Endothelial cell of umbilical vein (primary cell): ENCODE results near the gene UNC45A. TPM values are rescaled to one million over a fixed set of nuclear protein-coding genes. Genes with fewer than 3 reads are reported as not detected.

Experiments
- BruUV-seq: library from RNA; stranded (reverse); fragments of 400-500 nt; replicated peaks from 2 replicates; lab custom pipeline; 2021; lab: Mats Ljungman, UMichigan
- CTCF ChIA-PET: fragments of 300-600, 350-600 bp; sonication (Branson Sonifier 250); formaldehyde crosslinking; loops from one replicate; lab custom pipeline; 2021; ENCODE audit warnings: antibody characterized with exemption, inconsistent platforms; lab: Charles Lee
- POLR2A ChIA-PET: fragments of 300-600, 350-600 bp; sonication (Branson Sonifier 250); formaldehyde crosslinking; loops from one replicate; lab custom pipeline; 2021; ENCODE audit warnings: antibody characterized with exemption, inconsistent platforms; lab: Charles Lee
- DNase-seq: peaks from one replicate; pipeline ENCODE4 v3.0.0-alpha.2; 2011; ENCODE audit warnings: low read depth, low spot score
- FAIRE-seq: peaks from 2 replicates; lab custom pipeline; 2011; peaks lifted over from hg19 to GRCh38; lab: Jason Lieb, UNC
- H2AFZ ChIP-seq: 2 replicates; pipeline ENCODE4 v1.6.0; 2012; ENCODE audit warnings: low read depth, low read length, control low read depth, inconsistent platforms
- H3K27ac ChIP-seq: 2 replicates; pipeline ENCODE4 v1.5.1; 2011; ENCODE audit warnings: low read depth, mild to moderate bottlenecking, control low read depth, low read length, moderate library complexity; ENCODE audit not compliant: insufficient read depth
- H3K27me3 ChIP-seq, 2 experiments: 2 replicates each; pipeline versions ENCODE4 v1.6.0 to v1.6.1; 2011; ENCODE audit warnings: low read length in 2 of 2, mixed read lengths in 1 of 2; ENCODE audit not compliant: control insufficient read depth in 2 of 2, insufficient read depth in 2 of 2
- H3K36me3 ChIP-seq, 2 experiments: 2 replicates in 1 of 2; 3 replicates in 1 of 2; pipeline ENCODE4 v1.5.1; 2011; ENCODE audit warnings: low read length in 2 of 2, mild to moderate bottlenecking in 1 of 2, moderate library complexity in 1 of 2; ENCODE audit not compliant: control insufficient read depth in 2 of 2, insufficient read depth in 2 of 2; ENCODE audit errors: extremely low read depth in 1 of 2
- H3K4me1 ChIP-seq: 3 replicates; pipeline ENCODE4 v1.5.1; 2011; ENCODE audit warnings: mild to moderate bottlenecking, low read length; ENCODE audit not compliant: control insufficient read depth, insufficient read depth; ENCODE audit errors: extremely low read depth
- H3K4me2 ChIP-seq: 2 replicates; pipeline ENCODE4 v1.6.1; 2011; ENCODE audit warnings: low read length, control low read depth, mixed read lengths; ENCODE audit not compliant: insufficient read depth
- H3K4me3 ChIP-seq, 3 experiments: fragments of 200-600 bp in 1 of 3; sonication (generic), shearing (Covaris generic) in 1 of 3; replicated peaks in 1 of 3; 2 replicates each; pipeline ENCODE4 v1.5.1; 2011 to 2016; ENCODE audit warnings: control low read depth in 3 of 3, low read length in 3 of 3, mild to moderate bottlenecking in 2 of 3, inconsistent platforms in 1 of 3, low read depth in 1 of 3, moderate library complexity in 1 of 3; ENCODE audit not compliant: insufficient read depth in 1 of 3
- H3K79me2 ChIP-seq: 2 replicates; pipeline ENCODE4 v1.6.0; 2012; ENCODE audit warnings: low read length, inconsistent platforms; ENCODE audit not compliant: control insufficient read depth, insufficient read depth
- H3K9ac ChIP-seq: replicated peaks from 2 replicates; pipeline ENCODE3; 2011; ENCODE audit warnings: low read length, control low read depth; ENCODE audit not compliant: insufficient read depth; ENCODE audit errors: extremely low read depth
- H3K9me1 ChIP-seq: replicated peaks from 3 replicates; pipeline ENCODE4 v1.6.0; 2011; ENCODE audit warnings: mild to moderate bottlenecking, low read length; ENCODE audit not compliant: control insufficient read depth, insufficient read depth; ENCODE audit errors: extremely low read depth
- H3K9me3 ChIP-seq: replicated peaks from 2 replicates; pipeline ENCODE4 v1.5.1; 2012; ENCODE audit warnings: low read length, inconsistent platforms; ENCODE audit not compliant: control insufficient read depth, insufficient read depth
- H4K20me1 ChIP-seq: replicated peaks from 2 replicates; pipeline ENCODE3; 2011; ENCODE audit warnings: mild to moderate bottlenecking, low read length; ENCODE audit not compliant: control insufficient read depth, insufficient read depth; ENCODE audit errors: extremely low read depth
- EZH2 ChIP-seq: IDR thresholded peaks from 2 replicates; pipeline ENCODE4 v1.6.1; 2012; ENCODE audit warnings: borderline replicate concordance, low read depth, mild to moderate bottlenecking, moderate library complexity, low read length, inconsistent platforms; ENCODE audit not compliant: severe bottlenecking
- FOS ChIP-seq: IDR thresholded peaks from 2 replicates; pipeline ENCODE4 v1.6.1; 2011; ENCODE audit warnings: mild to moderate bottlenecking, low read length, moderate library complexity, borderline replicate concordance; ENCODE audit not compliant: insufficient read depth
- GATA2 ChIP-seq: IDR thresholded peaks from 2 replicates; pipeline ENCODE4 v1.7.0; 2011; ENCODE audit warnings: low read depth, mild to moderate bottlenecking, moderate library complexity, mixed read lengths, low read length; ENCODE audit not compliant: insufficient read length, insufficient read depth
- JUN ChIP-seq: IDR thresholded peaks from 2 replicates; pipeline ENCODE4 v1.6.1; 2011; ENCODE audit warnings: borderline replicate concordance, low read depth; ENCODE audit not compliant: insufficient read length, insufficient read depth
- MYC ChIP-seq: IDR thresholded peaks from one replicate; pipeline ENCODE4 v1.6.1; 2011; ENCODE audit warnings: mild to moderate bottlenecking, low read depth, low read length
- POLR2A ChIP-seq: IDR thresholded peaks from 2 replicates; pipeline ENCODE4 v1.6.1; 2012; ENCODE audit warnings: low read depth, mild to moderate bottlenecking, control low read depth, low read length
- POLR2AphosphoS5 ChIP-seq: IDR thresholded peaks from 2 replicates; pipeline ENCODE4 v1.6.1; 2012; ENCODE audit warnings: low read depth, mild to moderate bottlenecking, control low read depth, low read length, moderate library complexity; ENCODE audit not compliant: insufficient read depth
- dilution Hi-C: fragments of 300-500 bp; cut with MboI; formaldehyde crosslinking; loops from one replicate; pipeline ENCODE4 v1.15.0; 2019; ENCODE audit warnings: low sequenced_read_pairs; ENCODE audit not compliant: extremely low pct_ligation_motif_present
- intact Hi-C: fragments of 100-400 bp; cut with micrococcal nuclease; formaldehyde crosslinking; loops from one replicate; pipeline ENCODE4 v1.10.0; 2022
- polyA plus RNA-seq, 4 experiments: library from polyadenylated mRNA; depleted of rRNA in 3 of 4; stranded (reverse) in 3 of 4; unstranded in 1 of 4; fragments of >200 nt; gene quantifications; 2 replicates each; pipeline versions ENCODE4 v1.2.1 to v1.2.3, GENCODE V29; 2011 to 2012; ENCODE audit warnings: missing spikeins in 1 of 4
- total RNA-seq: library from RNA; stranded (reverse); gene quantifications from 2 replicates; pipeline ENCODE4 v1.2.3, GENCODE V29; 2021
- TF ChIP-seq, protein P1 (sequence below), 2 donors: IDR thresholded peaks; 1 replicate in 1 of 2; 2 replicates in 1 of 2; pipeline ENCODE4 v1.5.1; 2011; ENCODE audit warnings: low read length in 2 of 2, mild to moderate bottlenecking in 2 of 2, moderate library complexity in 2 of 2, control low read depth in 1 of 2, inconsistent platforms in 1 of 2, low read depth in 1 of 2; ENCODE audit not compliant: insufficient read depth in 1 of 2; ENCODE audit errors: extremely low read depth in 1 of 2
- TF ChIP-seq, protein P2 (sequence below): IDR thresholded peaks from 2 replicates; pipeline ENCODE4 v1.6.1; 2011; ENCODE audit not compliant: insufficient read depth, insufficient read length

Gene UNC45A
- total and polyA plus RNA-seq, 2 donors (not counting 3 experiments of a cell fraction or from before 2014, with no cell fraction given): 103 to 106 TPM

DNA sequence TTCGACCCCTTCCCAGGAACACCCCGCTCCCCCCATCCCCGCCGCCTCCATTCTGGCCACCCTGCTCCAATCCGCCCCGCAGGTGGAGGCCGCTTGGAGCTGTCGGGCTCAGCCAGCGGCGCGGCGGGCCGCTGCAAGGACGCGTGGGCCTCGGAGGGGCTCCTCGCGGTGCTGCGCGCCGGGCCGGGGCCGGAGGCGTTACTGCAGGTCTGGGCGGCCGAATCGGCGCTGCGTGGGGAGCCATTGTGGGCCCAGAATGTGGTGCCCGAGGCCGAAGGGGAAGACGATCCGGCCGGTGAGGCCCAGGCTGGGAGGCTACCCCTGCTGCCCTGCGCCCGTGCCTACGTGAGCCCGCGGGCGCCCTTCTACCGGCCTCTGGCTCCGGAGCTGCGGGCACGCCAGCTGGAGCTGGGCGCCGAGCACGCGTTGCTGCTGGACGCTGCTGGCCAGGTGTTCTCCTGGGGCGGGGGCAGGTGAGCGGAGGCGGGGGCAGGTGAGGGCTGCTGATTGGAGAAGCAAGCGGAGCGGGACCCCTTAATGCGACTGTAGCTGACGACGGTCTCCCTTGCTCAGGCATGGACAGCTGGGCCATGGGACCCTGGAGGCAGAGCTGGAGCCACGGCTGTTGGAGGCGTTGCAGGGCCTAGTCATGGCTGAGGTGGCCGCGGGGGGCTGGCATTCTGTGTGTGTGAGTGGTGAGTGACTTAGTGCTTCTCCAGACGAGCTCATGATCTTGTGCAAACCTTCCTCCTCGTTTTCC is 22.1 kb downstream of the UNC45A start:
- ChIA-PET CTCF (interaction anchor here (0.6 to 6.9 kb wide), 42 partner anchors 10 to 316 kb away, joined by 3 to 155 read pairs (median 6); partner anchors contain the start of genes HDDC3, PRC1, UNC45A and VPS33B), POLR2A (interaction anchor here (0.9 to 1.0 kb wide), 2 partner anchors 30 to 64 kb away, joined by 3 to 4 read pairs; no protein-coding TSS in a partner anchor)
- Histone ChIP-seq H3K4me1 (peaks cover 13% of the 10 kb centered on the region), H3K9ac (peak overlapping the region; percentile 46), H3K9me1 (no peaks in the 10 kb centered on the region), H4K20me1 (no peaks in the 10 kb centered on the region), H2AFZ (peak overlapping the region; percentile 56), H3K79me2 (peaks cover 3% of the 10 kb centered on the region), H3K27ac (no peak overlapping the region), H3K4me3 (peak overlapping the region; percentile 16 to 49 (median 36)), H3K27me3 (no peaks in the 10 kb centered on the region), H3K9me3 (no peaks in the 10 kb centered on the region), H3K36me3 (peaks cover 7 to 16% of the 10 kb centered on the region in 2 experiments), H3K4me2 (peak overlapping the region; percentile 31)
- intact Hi-C loops (loop anchor here (1.0 to 2.0 kb wide), 2 partner anchors 66 to 76 kb away; partner anchors contain the start of gene VPS33B), dilution Hi-C loops (no loop called here)
- FAIRE-seq (no peak), DNase-seq (peak; percentile 40)
- peak; percentile 5 for TF ChIP-seq POLR2AphosphoS5
- no peak for TF ChIP-seq FOS
- no TSS peak for BruUV-seq

DNA sequence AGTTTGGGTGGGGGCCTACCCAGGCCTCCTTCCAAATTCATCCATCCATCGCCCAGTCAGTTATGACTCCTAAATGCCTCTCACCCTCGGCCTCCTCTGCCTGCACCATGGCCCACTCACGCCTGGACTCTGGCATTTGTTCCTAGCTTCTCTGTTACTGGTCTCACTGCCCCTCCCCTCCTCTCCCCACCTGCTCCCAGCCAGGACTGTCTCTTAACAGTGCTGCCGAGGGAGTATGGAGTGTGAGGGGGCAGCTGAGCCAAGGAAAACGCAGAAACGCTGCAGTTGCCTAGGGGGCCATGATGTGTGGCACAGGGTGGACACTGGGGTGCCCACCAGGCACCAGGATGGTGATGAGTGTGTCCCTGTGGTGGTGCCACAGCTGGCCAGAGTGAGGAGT is 22.7 kb downstream of the UNC45A start:
- peaks cover 7 to 14% of the 10 kb centered on the region in 2 experiments for H3K36me3 ChIP-seq
- H3K79me2 ChIP-seq: peaks cover 3% of the 10 kb centered on the region
- no peaks in the 10 kb centered on the region for H3K27me3 ChIP-seq
- DNase-seq (no peak), FAIRE-seq (no peak)
- H3K27ac ChIP-seq: no peak overlapping the region
- no TSS peak for BruUV-seq
- peaks cover 13% of the 10 kb centered on the region for H3K4me1 ChIP-seq
- intact Hi-C loops: loop anchor here (1.0 to 2.0 kb wide), 2 partner anchors 65 to 76 kb away; partner anchors contain the start of gene VPS33B
- no peaks in the 10 kb centered on the region for H3K9me1 ChIP-seq
- no peaks in the 10 kb centered on the region for H3K9me3 ChIP-seq
- dilution Hi-C loops: no loop called here
- ChIA-PET POLR2A (interaction anchor here (0.7 to 1.0 kb wide), 3 partner anchors 29 to 64 kb away, joined by 3 to 5 read pairs (median 4); no protein-coding TSS in a partner anchor), CTCF (interaction anchor here (1.5 to 6.9 kb wide), 20 partner anchors 10 to 315 kb away, joined by 3 to 155 read pairs (median 23); partner anchors contain the start of genes HDDC3, PRC1, UNC45A and VPS33B)
- H2AFZ ChIP-seq: no peak overlapping the region
- no peak for TF ChIP-seq GATA2
- TF ChIP-seq, protein P1, sequence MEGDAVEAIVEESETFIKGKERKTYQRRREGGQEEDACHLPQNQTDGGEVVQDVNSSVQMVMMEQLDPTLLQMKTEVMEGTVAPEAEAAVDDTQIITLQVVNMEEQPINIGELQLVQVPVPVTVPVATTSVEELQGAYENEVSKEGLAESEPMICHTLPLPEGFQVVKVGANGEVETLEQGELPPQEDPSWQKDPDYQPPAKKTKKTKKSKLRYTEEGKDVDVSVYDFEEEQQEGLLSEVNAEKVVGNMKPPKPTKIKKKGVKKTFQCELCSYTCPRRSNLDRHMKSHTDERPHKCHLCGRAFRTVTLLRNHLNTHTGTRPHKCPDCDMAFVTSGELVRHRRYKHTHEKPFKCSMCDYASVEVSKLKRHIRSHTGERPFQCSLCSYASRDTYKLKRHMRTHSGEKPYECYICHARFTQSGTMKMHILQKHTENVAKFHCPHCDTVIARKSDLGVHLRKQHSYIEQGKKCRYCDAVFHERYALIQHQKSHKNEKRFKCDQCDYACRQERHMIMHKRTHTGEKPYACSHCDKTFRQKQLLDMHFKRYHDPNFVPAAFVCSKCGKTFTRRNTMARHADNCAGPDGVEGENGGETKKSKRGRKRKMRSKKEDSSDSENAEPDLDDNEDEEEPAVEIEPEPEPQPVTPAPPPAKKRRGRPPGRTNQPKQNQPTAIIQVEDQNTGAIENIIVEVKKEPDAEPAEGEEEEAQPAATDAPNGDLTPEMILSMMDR (IDR thresholded peaks at IDR 0.05; ENCODE audit: extremely low read depth in 1 of 2, insufficient read depth in 1 of 2, low read depth in 1 of 2, low read length in 2 of 2): no peak
- no peak for TF ChIP-seq FOS
- TF ChIP-seq, protein P2, sequence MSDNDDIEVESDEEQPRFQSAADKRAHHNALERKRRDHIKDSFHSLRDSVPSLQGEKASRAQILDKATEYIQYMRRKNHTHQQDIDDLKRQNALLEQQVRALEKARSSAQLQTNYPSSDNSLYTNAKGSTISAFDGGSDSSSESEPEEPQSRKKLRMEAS: no peak
- TF ChIP-seq MYC: no peak
- no peak for TF ChIP-seq JUN
- TF ChIP-seq POLR2AphosphoS5: no peak
- TF ChIP-seq EZH2: no peak
- no peak for TF ChIP-seq POLR2A
- peak overlapping the region; percentile 31 for H3K4me2 ChIP-seq
- H3K4me3 ChIP-seq: no peak overlapping the region
- H3K9ac ChIP-seq: no peak overlapping the region
- no peaks in the 10 kb centered on the region for H4K20me1 ChIP-seq
